Mammary epithelial cell (primary cell): ENCODE data around the gene HAUS1.

Experiments
- EZH2 ChIP-seq: IDR thresholded peaks from 2 replicates; pipeline ENCODE4 v1.6.1; 2012; ENCODE audit warnings: low read length, inconsistent platforms, borderline replicate concordance
- TF ChIP-seq, protein P1 (sequence below), 2 donors: IDR thresholded peaks in 1 of 2; conservative IDR thresholded peaks in 1 of 2; 2 replicates each; pipeline ENCODE4 v1.5.1; 2011 to 2012; ENCODE audit warnings: inconsistent platforms in 2 of 2, low read length in 2 of 2, mild to moderate bottlenecking in 2 of 2, control low read depth in 1 of 2, low read depth in 1 of 2; ENCODE audit not compliant: insufficient read depth in 1 of 2; ENCODE audit errors: extremely low read depth in 1 of 2

DNA sequence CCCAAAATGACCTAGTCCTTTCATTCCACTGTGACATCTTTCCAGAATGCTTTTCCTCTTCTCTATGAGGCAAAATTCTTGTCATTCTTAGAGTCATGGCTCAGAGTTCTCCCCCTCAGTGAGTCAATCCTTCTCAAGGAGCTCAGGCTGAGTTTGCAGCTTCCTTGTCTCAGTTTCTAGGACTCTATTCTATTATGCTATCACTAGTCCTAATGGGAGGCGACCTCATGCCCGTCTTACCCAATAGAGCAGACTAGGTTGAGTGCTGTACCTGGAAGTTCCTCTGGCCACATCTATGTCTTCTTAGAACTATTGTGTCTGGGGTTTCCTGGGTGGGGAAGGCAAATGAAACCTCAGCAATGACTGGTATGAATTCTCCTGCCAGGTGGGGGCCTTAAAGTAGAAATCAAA lies 51.5 kb downstream of the HAUS1 start:
- TF ChIP-seq, protein P1, sequence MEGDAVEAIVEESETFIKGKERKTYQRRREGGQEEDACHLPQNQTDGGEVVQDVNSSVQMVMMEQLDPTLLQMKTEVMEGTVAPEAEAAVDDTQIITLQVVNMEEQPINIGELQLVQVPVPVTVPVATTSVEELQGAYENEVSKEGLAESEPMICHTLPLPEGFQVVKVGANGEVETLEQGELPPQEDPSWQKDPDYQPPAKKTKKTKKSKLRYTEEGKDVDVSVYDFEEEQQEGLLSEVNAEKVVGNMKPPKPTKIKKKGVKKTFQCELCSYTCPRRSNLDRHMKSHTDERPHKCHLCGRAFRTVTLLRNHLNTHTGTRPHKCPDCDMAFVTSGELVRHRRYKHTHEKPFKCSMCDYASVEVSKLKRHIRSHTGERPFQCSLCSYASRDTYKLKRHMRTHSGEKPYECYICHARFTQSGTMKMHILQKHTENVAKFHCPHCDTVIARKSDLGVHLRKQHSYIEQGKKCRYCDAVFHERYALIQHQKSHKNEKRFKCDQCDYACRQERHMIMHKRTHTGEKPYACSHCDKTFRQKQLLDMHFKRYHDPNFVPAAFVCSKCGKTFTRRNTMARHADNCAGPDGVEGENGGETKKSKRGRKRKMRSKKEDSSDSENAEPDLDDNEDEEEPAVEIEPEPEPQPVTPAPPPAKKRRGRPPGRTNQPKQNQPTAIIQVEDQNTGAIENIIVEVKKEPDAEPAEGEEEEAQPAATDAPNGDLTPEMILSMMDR (conservative IDR thresholded peaks at IDR 0.05 in 1 of 2, IDR thresholded peaks at IDR 0.05 in 1 of 2; ENCODE audit: extremely low read depth in 1 of 2, insufficient read depth in 1 of 2, low read depth in 1 of 2, low read length in 2 of 2), result no peak
- no peak for TF ChIP-seq EZH2
